GDM1 (cell line): ENCODE measurements around the gene ADAP2.
"Not testable (repeated sequence)": the region's sequence is repeated elsewhere in the genome, so short reads cannot be mapped to it uniquely, and the experiment has no call there.

Source experiments
- DNase-seq: peaks from one replicate; lab custom pipeline; 2025; lab: John Stamatoyannopoulos, UW

ADAP2 gene

GRCh38 chr17:30930495-30930894, 8.8 kb downstream of the ADAP2 start:
- DNase-seq = no peak

- not testable (repeated sequence) for DNase-seq
These were observed 9.8 kb downstream of the ADAP2 start for GRCh38 chr17:30931582-30931981.

GRCh38 chr17:30933966-30934365, 12.2 kb downstream of the ADAP2 start:
- peak; percentile 17 for DNase-seq

GRCh38 chr17:30939051-30939689, 17.4 kb downstream of the ADAP2 start:
- DNase-seq = no peak

- no peak for DNase-seq
These were observed 20.7 kb downstream of the ADAP2 start for GRCh38 chr17:30942308-30943079.

- no peak for DNase-seq
These were observed 26.1 kb downstream of the ADAP2 start for GRCh38 chr17:30947796-30948195.

- DNase-seq = no peak
These were observed 28.4 kb downstream of the ADAP2 start for GRCh38 chr17:30950189-30950588.

- peak; percentile 49 for DNase-seq
These were observed 29.1 kb downstream of the ADAP2 start for GRCh38 chr17:30950669-30951399.

GRCh38 chr17:30952638-30953393, 31.1 kb downstream of the ADAP2 start:
- peak; percentile 17 for DNase-seq

GRCh38 chr17:30954046-30954830, 32.5 kb downstream of the ADAP2 start:
- DNase-seq = peak; percentile 41

GRCh38 chr17:30956764-30957374, 35.1 kb downstream of the ADAP2 start:
- DNase-seq = no peak

GRCh38 chr17:30957741-30958140, 36.0 kb downstream of the ADAP2 start:
- DNase-seq = no peak

GRCh38 chr17:30958187-30958586, 36.4 kb downstream of the ADAP2 start:
- DNase-seq = no peak

- no peak for DNase-seq
These were observed 39.8 kb downstream of the ADAP2 start for GRCh38 chr17:30961209-30962188.

- DNase-seq = not testable (repeated sequence)
These were observed 42.6 kb downstream of the ADAP2 start for GRCh38 chr17:30964312-30964711.

- no peak for DNase-seq
These were observed 43.1 kb downstream of the ADAP2 start for GRCh38 chr17:30964876-30965275.

GRCh38 chr17:30965686-30966085, 43.9 kb downstream of the ADAP2 start:
- DNase-seq = no peak

- not testable (repeated sequence) for DNase-seq
These were observed 46.2 kb downstream of the ADAP2 start for GRCh38 chr17:30967911-30968310.

GRCh38 chr17:30969989-30970830, 48.5 kb downstream of the ADAP2 start:
- no peak for DNase-seq
